ENCODE data around the gene GNB1. TPM values are rescaled to one million over a fixed set of nuclear protein-coding genes. Genes with fewer than 3 reads are reported as not detected.
A peak's percentile ranks its signal among the peaks of the same experiment; 100 is the strongest.
"Not testable (repeated sequence)": the region's sequence is repeated elsewhere in the genome, so short reads cannot be mapped to it uniquely, and the experiment has no call there.

Gene GNB1
- total RNA-seq, 2 donors from 2014 or later, result 267 to 358 TPM

GRCh38 chr1:1883092-1883873 lies 7.6 kb downstream of the GNB1 start:
- Mint-ChIP-seq H3K36me3 (peaks cover 6 to 24% of the 10 kb centered on the region in 2 donors), H3K9me3 (peaks cover 0 to 7% of the 10 kb centered on the region in 2 donors), H3K27ac (peak overlapping the region; percentile 64 to 66)
- ATAC-seq (no peak), DNase-seq (ENCODE audit: low spot score in 2 of 2) (no peak)

- ATAC-seq (no peak), DNase-seq (ENCODE audit: low spot score in 2 of 2) (no peak)
- peak overlapping the region; percentile 71 to 89 for H3K27ac Mint-ChIP-seq
- peaks cover 6 to 20% of the 10 kb centered on the region in 2 donors for H3K36me3 Mint-ChIP-seq
- peaks cover 0 to 7% of the 10 kb centered on the region in 2 donors for H3K9me3 Mint-ChIP-seq
These were observed 9.2 kb downstream of the GNB1 start for GRCh38 chr1:1881727-1882126.

- peaks cover 0 to 7% of the 10 kb centered on the region in 2 donors for H3K9me3 Mint-ChIP-seq
- H3K36me3 Mint-ChIP-seq, result peaks cover 6 to 20% of the 10 kb centered on the region in 2 donors
- peak overlapping the region; percentile 51 to 71 for H3K27ac Mint-ChIP-seq
- no peak for DNase-seq (ENCODE audit: low spot score in 2 of 2)
- ATAC-seq, result no peak
These were observed 10.1 kb downstream of the GNB1 start for GRCh38 chr1:1880617-1881312.

- ATAC-seq, result no peak
- Mint-ChIP-seq H3K27ac (peak overlapping the region in 1 of 2 donors; percentile 25), H3K9me3 (peaks cover 0 to 7% of the 10 kb centered on the region in 2 donors), H3K36me3 (peaks cover 6 to 27% of the 10 kb centered on the region in 2 donors)
- DNase-seq (ENCODE audit: low spot score in 2 of 2), result no peak
These were observed 10.9 kb downstream of the GNB1 start for GRCh38 chr1:1879942-1880341.

- Mint-ChIP-seq H3K27ac (peak overlapping the region in 1 of 2 donors; percentile 58), H3K9me3 (peaks cover 0 to 7% of the 10 kb centered on the region in 2 donors), H3K36me3 (peaks cover 6 to 28% of the 10 kb centered on the region in 2 donors)
- DNase-seq (ENCODE audit: low spot score in 2 of 2), result no peak
- ATAC-seq, result no peak
These were observed 12.9 kb downstream of the GNB1 start for GRCh38 chr1:1877865-1878436.

GRCh38 chr1:1876335-1876930 lies 14.5 kb downstream of the GNB1 start:
- Mint-ChIP-seq H3K36me3 (peaks cover 6 to 42% of the 10 kb centered on the region in 2 donors), H3K9me3 (peaks cover 0 to 7% of the 10 kb centered on the region in 2 donors), H3K27ac (peak overlapping the region; percentile 77 to 96)
- peak in 1 of 2 donors; percentile 27 for ATAC-seq
- no peak for DNase-seq (ENCODE audit: low spot score in 2 of 2)

- peaks cover 0 to 7% of the 10 kb centered on the region in 2 donors for H3K9me3 Mint-ChIP-seq
- peak overlapping the region; percentile 77 to 96 for H3K27ac Mint-ChIP-seq
- DNase-seq (ENCODE audit: low spot score in 2 of 2), result peak in 1 of 2 donors; percentile 56
- peaks cover 6 to 47% of the 10 kb centered on the region in 2 donors for H3K36me3 Mint-ChIP-seq
- peak; percentile 86 to 93 for ATAC-seq
These were observed 15.0 kb downstream of the GNB1 start for GRCh38 chr1:1875932-1876331.

GRCh38 chr1:1874901-1875300 lies 16.0 kb downstream of the GNB1 start:
- no peak overlapping the region for H3K27ac Mint-ChIP-seq
- peaks cover 0 to 7% of the 10 kb centered on the region in 2 donors for H3K9me3 Mint-ChIP-seq
- H3K36me3 Mint-ChIP-seq, result peaks cover 6 to 56% of the 10 kb centered on the region in 2 donors
- ATAC-seq (no peak), DNase-seq (ENCODE audit: low spot score in 2 of 2) (no peak)

- Mint-ChIP-seq H3K27ac (peak overlapping the region in 1 of 2 donors; percentile 21), H3K9me3 (no peaks in the 10 kb centered on the region), H3K36me3 (peaks cover 0 to 49% of the 10 kb centered on the region in 2 donors)
- ATAC-seq (no peak), DNase-seq (ENCODE audit: low spot score in 2 of 2) (no peak)
These were observed 17.7 kb downstream of the GNB1 start for GRCh38 chr1:1873186-1873585.

- Mint-ChIP-seq H3K27ac (peak overlapping the region in 1 of 2 donors; percentile 21), H3K9me3 (no peaks in the 10 kb centered on the region), H3K36me3 (peaks cover 0 to 48% of the 10 kb centered on the region in 2 donors)
- DNase-seq (ENCODE audit: low spot score in 2 of 2) (no peak), ATAC-seq (no peak)
These were observed 18.4 kb downstream of the GNB1 start for GRCh38 chr1:1872329-1872994.

- peak overlapping the region; percentile 7 to 38 for H3K27ac Mint-ChIP-seq
- no peaks in the 10 kb centered on the region for H3K9me3 Mint-ChIP-seq
- H3K36me3 Mint-ChIP-seq, result peaks cover 0 to 39% of the 10 kb centered on the region in 2 donors
- DNase-seq (ENCODE audit: low spot score in 2 of 2) (no peak), ATAC-seq (no peak)
These were observed 21.4 kb downstream of the GNB1 start for GRCh38 chr1:1869469-1869868.

GRCh38 chr1:1867164-1867563 lies 23.7 kb downstream of the GNB1 start:
- DNase-seq (ENCODE audit: low spot score in 2 of 2) (no peak), ATAC-seq (no peak)
- Mint-ChIP-seq H3K36me3 (peaks cover 0 to 31% of the 10 kb centered on the region in 2 donors), H3K9me3 (no peaks in the 10 kb centered on the region), H3K27ac (no peak overlapping the region)

GRCh38 chr1:1862905-1863547 lies 27.9 kb downstream of the GNB1 start:
- DNase-seq (ENCODE audit: low spot score in 2 of 2), result no peak
- ATAC-seq, result peak; percentile 29 to 42
- H3K9me3 Mint-ChIP-seq, result no peaks in the 10 kb centered on the region
- H3K27ac Mint-ChIP-seq, result peak overlapping the region in 1 of 2 donors; percentile 36
- peaks cover 0 to 6% of the 10 kb centered on the region in 2 donors for H3K36me3 Mint-ChIP-seq

GRCh38 chr1:1861761-1862310 lies 29.1 kb downstream of the GNB1 start:
- ATAC-seq; H3K27ac Mint-ChIP-seq; H3K9me3 Mint-ChIP-seq; DNase-seq (ENCODE audit: low spot score in 2 of 2); H3K36me3 Mint-ChIP-seq: not testable (repeated sequence)

- Mint-ChIP-seq H3K9me3 (no peaks in the 10 kb centered on the region), H3K27ac (no peak overlapping the region), H3K36me3 (peaks cover 0 to 6% of the 10 kb centered on the region in 2 donors)
- DNase-seq (ENCODE audit: low spot score in 2 of 2) (no peak), ATAC-seq (no peak)
These were observed 29.6 kb downstream of the GNB1 start for GRCh38 chr1:1861339-1861730.

All from activated naive CD4-positive, alpha-beta T cell treated with anti-CD3 and anti-CD28 coated beads, Interleukin-2, amount 50 U/mL, for 72 hours (primary cell).